Measurements from ENCODE around the gene PTPN23. TPM values are rescaled to one million over a fixed set of nuclear protein-coding genes. Genes with fewer than 3 reads are reported as not detected.

The PTPN23 gene
- total and polyA plus RNA-seq, 2 experiments from 2014 or later: 17.1 to 18.7 TPM

DNA sequence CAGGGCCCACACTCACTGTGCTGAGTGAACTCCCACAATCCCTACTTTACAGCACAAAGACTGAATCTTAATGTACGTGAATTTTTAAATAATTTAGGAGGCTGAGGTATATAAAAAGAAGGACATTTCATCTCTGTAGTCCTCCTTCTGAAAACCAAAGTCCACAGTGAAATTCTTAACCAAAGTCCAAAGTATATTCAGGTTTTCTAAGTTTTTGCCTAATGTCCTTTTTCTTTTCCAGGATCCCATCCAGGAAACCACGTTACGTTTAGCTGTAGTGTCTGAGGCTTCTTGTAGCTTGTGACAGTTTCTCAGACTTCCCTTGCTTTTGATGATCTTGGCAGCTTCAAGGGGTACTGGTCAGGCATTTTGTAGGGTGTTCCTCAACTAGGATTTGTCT lies 50.4 kb downstream of the PTPN23 start:
- Histone ChIP-seq H3K36me3 (peaks cover 16% of the 10 kb centered on the region), H3K27me3 (no peaks in the 10 kb centered on the region), H3K27ac (peak overlapping the region; percentile 75), H3K9me3 (ENCODE audit: low read depth) (no peaks in the 10 kb centered on the region), H3K4me3 (no peak overlapping the region), H3K4me1 (ENCODE audit: low read depth) (peaks cover 22% of the 10 kb centered on the region)
- DNase-seq (ENCODE audit: low read depth in 1 of 2, low spot score in 1 of 2): no peak
- TF ChIP-seq, protein P1, sequence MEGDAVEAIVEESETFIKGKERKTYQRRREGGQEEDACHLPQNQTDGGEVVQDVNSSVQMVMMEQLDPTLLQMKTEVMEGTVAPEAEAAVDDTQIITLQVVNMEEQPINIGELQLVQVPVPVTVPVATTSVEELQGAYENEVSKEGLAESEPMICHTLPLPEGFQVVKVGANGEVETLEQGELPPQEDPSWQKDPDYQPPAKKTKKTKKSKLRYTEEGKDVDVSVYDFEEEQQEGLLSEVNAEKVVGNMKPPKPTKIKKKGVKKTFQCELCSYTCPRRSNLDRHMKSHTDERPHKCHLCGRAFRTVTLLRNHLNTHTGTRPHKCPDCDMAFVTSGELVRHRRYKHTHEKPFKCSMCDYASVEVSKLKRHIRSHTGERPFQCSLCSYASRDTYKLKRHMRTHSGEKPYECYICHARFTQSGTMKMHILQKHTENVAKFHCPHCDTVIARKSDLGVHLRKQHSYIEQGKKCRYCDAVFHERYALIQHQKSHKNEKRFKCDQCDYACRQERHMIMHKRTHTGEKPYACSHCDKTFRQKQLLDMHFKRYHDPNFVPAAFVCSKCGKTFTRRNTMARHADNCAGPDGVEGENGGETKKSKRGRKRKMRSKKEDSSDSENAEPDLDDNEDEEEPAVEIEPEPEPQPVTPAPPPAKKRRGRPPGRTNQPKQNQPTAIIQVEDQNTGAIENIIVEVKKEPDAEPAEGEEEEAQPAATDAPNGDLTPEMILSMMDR (IDR thresholded peaks at IDR 0.05; ENCODE audit: low read depth, low read length): no peak

DNA sequence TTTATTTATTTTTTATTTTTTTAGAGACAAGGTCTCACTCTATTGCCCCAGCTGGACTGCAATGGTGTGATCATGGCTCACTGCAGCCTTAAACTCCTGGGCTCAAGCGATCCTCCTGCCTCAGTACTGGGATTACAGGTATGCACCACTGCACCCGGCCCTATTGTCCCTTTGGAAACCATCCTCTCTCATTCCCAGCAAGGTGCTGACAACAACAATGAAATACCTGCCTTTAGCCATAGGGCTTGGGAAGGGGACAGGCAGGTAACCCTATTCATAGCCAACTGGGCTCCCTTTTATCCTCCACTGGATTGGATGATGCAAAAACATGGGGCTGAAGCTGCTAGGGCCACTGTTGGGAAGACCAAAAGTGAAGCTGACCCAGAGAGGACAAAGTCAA lies 51.9 kb downstream of the PTPN23 start:
- no peak overlapping the region for H3K27ac ChIP-seq

DNA sequence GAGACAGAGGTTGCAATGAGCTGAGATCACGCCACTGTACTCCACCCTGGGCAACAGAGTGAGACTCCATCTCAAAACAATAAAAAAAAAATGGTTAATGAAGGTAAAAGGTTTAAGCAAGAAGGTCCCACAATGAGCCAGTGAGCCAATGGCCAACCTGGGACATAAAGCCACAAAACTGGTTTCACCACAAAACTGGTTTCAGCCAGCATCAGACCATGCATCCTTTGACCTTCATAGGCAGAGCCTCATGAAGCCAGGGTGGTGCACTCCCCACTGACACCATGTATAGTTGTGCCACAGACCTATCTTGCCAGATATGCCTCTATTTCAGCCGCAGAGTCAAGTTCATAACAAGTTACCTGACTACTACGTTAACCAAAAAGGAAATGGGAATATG lies 53.0 kb downstream of the PTPN23 start:
- TF ChIP-seq, protein P1 (IDR thresholded peaks at IDR 0.05; ENCODE audit: low read depth, low read length): no peak
- Histone ChIP-seq H3K36me3 (peaks cover 19% of the 10 kb centered on the region), H3K27ac (no peak overlapping the region), H3K9me3 (ENCODE audit: low read depth) (no peaks in the 10 kb centered on the region), H3K4me1 (ENCODE audit: low read depth) (peaks cover 22% of the 10 kb centered on the region), H3K27me3 (no peaks in the 10 kb centered on the region), H3K4me3 (no peak overlapping the region)
- no peak for DNase-seq (ENCODE audit: low read depth in 1 of 2, low spot score in 1 of 2)

More for the DNA sequence above, 51.9 kb downstream of the PTPN23 start:
- Histone ChIP-seq H3K4me3 (no peak overlapping the region), H3K27me3 (no peaks in the 10 kb centered on the region), H3K9me3 (ENCODE audit: low read depth) (no peaks in the 10 kb centered on the region), H3K4me1 (ENCODE audit: low read depth) (peaks cover 22% of the 10 kb centered on the region), H3K36me3 (peaks cover 16% of the 10 kb centered on the region)
- TF ChIP-seq, protein P1 (IDR thresholded peaks at IDR 0.05; ENCODE audit: low read depth, low read length): no peak
- no peak for DNase-seq (ENCODE audit: low read depth in 1 of 2, low spot score in 1 of 2)

DNA sequence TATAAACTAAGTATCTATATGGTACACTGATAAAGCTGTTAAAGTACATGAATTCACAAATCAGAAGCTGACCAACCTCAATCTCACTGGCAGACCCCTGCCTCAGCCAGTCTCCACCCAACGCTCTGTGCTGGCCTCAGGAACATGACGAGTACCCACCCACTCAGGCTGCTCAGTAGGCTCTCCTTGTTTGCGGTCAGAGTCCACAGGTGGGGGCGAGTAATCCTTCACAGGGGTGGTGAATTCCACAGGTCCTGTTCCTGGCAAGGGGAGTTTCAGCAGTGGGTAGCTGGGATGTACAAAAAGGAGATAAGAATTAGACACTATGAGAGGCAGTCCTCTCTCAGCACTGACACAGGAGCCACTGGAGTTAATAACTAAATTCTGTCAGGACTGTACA lies 54.0 kb downstream of the PTPN23 start:
- DNase-seq (ENCODE audit: low read depth in 1 of 2, low spot score in 1 of 2): no peak
- peaks cover 24% of the 10 kb centered on the region for H3K36me3 ChIP-seq
- H3K27ac ChIP-seq: peak overlapping the region; percentile 10
- no peak overlapping the region for H3K4me3 ChIP-seq
- peaks cover 18% of the 10 kb centered on the region for H3K4me1 ChIP-seq (ENCODE audit: low read depth)
- H3K9me3 ChIP-seq (ENCODE audit: low read depth): no peaks in the 10 kb centered on the region
- TF ChIP-seq, protein P1 (IDR thresholded peaks at IDR 0.05; ENCODE audit: low read depth, low read length): no peak
- no peaks in the 10 kb centered on the region for H3K27me3 ChIP-seq

DNA sequence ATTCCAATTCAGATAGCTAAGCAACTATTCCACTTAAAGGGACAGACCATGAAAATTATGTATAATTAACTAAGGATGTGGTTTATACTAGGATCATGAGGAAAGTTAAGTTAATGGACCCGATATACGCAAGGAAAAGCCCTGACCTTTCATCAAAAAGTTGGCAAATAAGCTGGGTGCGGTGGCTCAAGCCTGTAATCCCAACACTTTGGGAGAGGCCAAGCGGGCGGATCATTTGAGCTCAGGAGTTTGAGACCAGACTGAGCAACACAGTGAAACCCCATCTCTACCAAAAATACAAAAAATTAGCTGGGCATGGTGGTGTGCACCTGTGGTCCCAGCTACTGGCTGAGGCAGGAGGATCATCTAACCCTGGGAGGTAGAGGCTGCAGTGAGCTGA lies 55.4 kb downstream of the PTPN23 start:
- H3K27ac ChIP-seq: no peak overlapping the region
- no peak overlapping the region for H3K4me3 ChIP-seq
- TF ChIP-seq, protein P1 (IDR thresholded peaks at IDR 0.05; ENCODE audit: low read depth, low read length): no peak
- no peaks in the 10 kb centered on the region for H3K9me3 ChIP-seq (ENCODE audit: low read depth)
- no peaks in the 10 kb centered on the region for H3K27me3 ChIP-seq
- DNase-seq (ENCODE audit: low read depth in 1 of 2, low spot score in 1 of 2): no peak
- H3K4me1 ChIP-seq (ENCODE audit: low read depth): peaks cover 5% of the 10 kb centered on the region
- H3K36me3 ChIP-seq: peaks cover 24% of the 10 kb centered on the region

DNA sequence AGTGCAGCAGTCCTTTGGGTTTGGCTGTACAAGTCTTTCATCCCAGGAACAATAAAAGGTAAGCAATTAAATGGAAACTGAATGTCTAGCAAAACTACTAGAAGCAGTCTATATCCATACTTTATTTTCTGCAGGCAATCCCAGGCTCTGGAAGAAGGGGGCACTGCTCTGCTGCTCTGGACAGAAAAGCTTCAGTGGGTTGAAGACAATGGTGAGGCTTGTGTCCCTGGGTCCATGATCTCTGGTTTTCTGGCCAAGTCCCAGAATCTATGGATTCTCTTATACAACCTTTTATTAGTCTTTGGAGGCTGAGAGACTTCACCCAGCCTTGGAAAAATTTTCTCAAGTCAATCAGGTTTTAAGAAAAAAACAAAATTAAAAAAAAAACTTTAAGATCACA lies 59.3 kb downstream of the PTPN23 start:
- H3K27me3 ChIP-seq: no peaks in the 10 kb centered on the region
- H3K4me1 ChIP-seq (ENCODE audit: low read depth): peaks cover 23% of the 10 kb centered on the region
- H3K4me3 ChIP-seq: no peak overlapping the region
- peak; percentile 20 to 37 for DNase-seq (ENCODE audit: low read depth in 1 of 2, low spot score in 1 of 2)
- H3K9me3 ChIP-seq (ENCODE audit: low read depth): no peaks in the 10 kb centered on the region
- TF ChIP-seq, protein P1 (IDR thresholded peaks at IDR 0.05; ENCODE audit: low read depth, low read length): peak; percentile 46
- no peak overlapping the region for H3K27ac ChIP-seq
- H3K36me3 ChIP-seq: peaks cover 14% of the 10 kb centered on the region

Measured in cardiac muscle cell (in vitro differentiated cells and primary cell).